B cell (primary cell): ENCODE measurements around the gene NPR1. TPM values are rescaled to one million over a fixed set of nuclear protein-coding genes. Genes with fewer than 3 reads are reported as not detected.

Source experiments
- ATAC-seq: fragments of 200-7000 bp; cut with Tn5 transposase; one replicate; pipeline ENCODE4 v1.10.0; 2021; ENCODE audit warnings: low read depth, mild to moderate bottlenecking, moderate number of reproducible peaks, moderate library complexity
- CTCF ChIA-PET: fragments of 350-600 bp; sonication (Branson Sonifier 250); formaldehyde crosslinking; loops from one replicate; lab custom pipeline; 2021; ENCODE audit warnings: antibody characterized with exemption, inconsistent platforms; lab: Charles Lee
- POLR2A ChIA-PET: fragments of 350-600 bp; sonication (Branson Sonifier 250); formaldehyde crosslinking; loops from one replicate; lab custom pipeline; 2021; ENCODE audit warnings: antibody characterized with exemption; lab: Charles Lee
- DNase-seq: peaks from one replicate; pipeline ENCODE4 v3.0.0; 2013
- H2AFZ ChIP-seq: 2 replicates; pipeline ENCODE4 v1.6.1; 2012; ENCODE audit warnings: mild to moderate bottlenecking, low read depth, low read length; ENCODE audit not compliant: insufficient read depth, poor library complexity, severe bottlenecking
- H3K27ac ChIP-seq, 2 donors: 1 replicate in 1 of 2; 2 replicates in 1 of 2; pipeline ENCODE4 v1.5.1; 2012 to 2013; ENCODE audit warnings: low read length in 2 of 2, mild to moderate bottlenecking in 2 of 2, moderate library complexity in 1 of 2
- H3K27me3 ChIP-seq, 4 experiments: fragments of 200-600 bp in 1 of 4; sonication (generic) in 1 of 4; replicated peaks in 1 of 4; 1 replicate in 2 of 4; 2 replicates in 2 of 4; pipeline versions ENCODE4 v1.6.1 to v1.7.0; 2013 to 2016; ENCODE audit warnings: low read length in 3 of 4, mild to moderate bottlenecking in 2 of 4, mixed read lengths in 1 of 4, moderate library complexity in 1 of 4; ENCODE audit not compliant: insufficient read depth in 4 of 4, control insufficient read depth in 3 of 4; ENCODE audit errors: control extremely low read depth in 1 of 4
- H3K36me3 ChIP-seq, 2 experiments: replicated peaks in 1 of 2; 1 replicate in 1 of 2; 2 replicates in 1 of 2; pipeline versions ENCODE4 v1.6.1 to v1.7.1; 2013; ENCODE audit warnings: low read length in 1 of 2; ENCODE audit not compliant: insufficient read depth in 2 of 2, control insufficient read depth in 1 of 2; ENCODE audit errors: control extremely low read depth in 1 of 2, extremely low read depth in 1 of 2
- H3K4me1 ChIP-seq, 2 donors: fragments of 200-600 bp in 1 of 2; sonication (generic) in 1 of 2; 1 replicate in 1 of 2; 2 replicates in 1 of 2; pipeline versions ENCODE4 v1.5.1 to v1.6.1; 2013 to 2017; ENCODE audit warnings: low read length in 2 of 2; ENCODE audit not compliant: control insufficient read depth in 2 of 2, insufficient read depth in 2 of 2
- H3K4me2 ChIP-seq: replicated peaks from 2 replicates; pipeline ENCODE3; 2012; ENCODE audit warnings: mild to moderate bottlenecking, low read depth, low read length; ENCODE audit not compliant: poor library complexity, severe bottlenecking
- H3K4me3 ChIP-seq, 5 experiments: fragments of 200-600 bp in 1 of 5; sonication (generic) in 1 of 5; 1 replicate in 3 of 5; 2 replicates in 2 of 5; pipeline versions ENCODE4 v1.5.1 to v1.7.0; 2011 to 2016; ENCODE audit warnings: low read length in 4 of 5, mild to moderate bottlenecking in 4 of 5, low read depth in 2 of 5, control low read depth in 1 of 5, moderate library complexity in 1 of 5; ENCODE audit not compliant: insufficient read depth in 1 of 5; ENCODE audit errors: control extremely low read depth in 1 of 5, extremely low read depth in 1 of 5
- H3K79me2 ChIP-seq: fragments of 200-600 bp; sonication (generic); one replicate; pipeline ENCODE4 v1.6.0; 2016; ENCODE audit warnings: low read length; ENCODE audit not compliant: control insufficient read depth, insufficient read depth
- H3K9ac ChIP-seq: fragments of 200-600 bp; sonication (generic); 2 replicates; pipeline ENCODE4 v1.6.1; 2017; ENCODE audit warnings: mild to moderate bottlenecking, low read length, moderate library complexity
- H3K9me3 ChIP-seq, 3 donors: one replicate each; pipeline versions ENCODE4 v1.6.1 to v1.7.1; 2013; ENCODE audit warnings: low read length in 2 of 3; ENCODE audit not compliant: control insufficient read depth in 2 of 3, insufficient read depth in 1 of 3; ENCODE audit errors: control extremely low read depth in 1 of 3
- H4K20me1 ChIP-seq: 2 replicates; pipeline ENCODE4 v1.6.0; 2012; ENCODE audit warnings: mild to moderate bottlenecking, low read length; ENCODE audit not compliant: insufficient read depth, control insufficient read depth, poor library complexity, severe bottlenecking
- H3K27ac Mint-ChIP-seq: one replicate; pipeline ENCODE4 v1.8.0; 2021; ENCODE audit warnings: mixed read lengths
- H3K27me3 Mint-ChIP-seq: one replicate; pipeline ENCODE4 v1.8.0; 2021; ENCODE audit warnings: mixed read lengths
- H3K4me1 Mint-ChIP-seq: one replicate; pipeline ENCODE4 v1.8.0; 2021; ENCODE audit warnings: mixed read lengths
- H3K4me3 Mint-ChIP-seq: one replicate; pipeline ENCODE4 v1.8.0; 2021; ENCODE audit warnings: mixed read lengths
- H3K9me3 Mint-ChIP-seq: one replicate; pipeline ENCODE4 v1.8.0; 2022; ENCODE audit warnings: mixed read lengths; ENCODE audit not compliant: insufficient read depth
- EZH2 ChIP-seq: IDR thresholded peaks from 2 replicates; pipeline ENCODE4 v1.6.1; 2012; ENCODE audit warnings: borderline replicate concordance, low read depth, mild to moderate bottlenecking, moderate library complexity, low read length; ENCODE audit not compliant: insufficient read depth, poor library complexity, severe bottlenecking
- WGBS: methylation state at CpG from one replicate; pipeline ENCODE4 v1.1.5; 2013; ENCODE audit warnings: missing lambda C conversion rate; ENCODE audit not compliant: insufficient coverage; 5-methylcytosine and 5-hydroxymethylcytosine counted together
- intact Hi-C: fragments of 100-400 bp; cut with micrococcal nuclease; formaldehyde crosslinking; loops from one replicate; pipeline ENCODE4 v1.10.0; 2022
- polyA plus RNA-seq: library from polyadenylated mRNA; depleted of rRNA; stranded (reverse); fragments of >200 nt; gene quantifications from 2 replicates; pipeline ENCODE4 v1.2.3, GENCODE V29; 2012
- total RNA-seq, 2 donors: library from RNA; stranded (reverse); fragments of 120-200 nt in 1 of 2; gene quantifications; 1 replicate in 1 of 2; 2 replicates in 1 of 2; pipeline versions ENCODE4 v1.2.3 to v1.2.4, GENCODE V29; 2013 to 2022
- TF ChIP-seq, protein P1 (sequence below): fragments of 200-600 bp; IDR thresholded peaks from one replicate; pipeline ENCODE4 v1.8.0; 2022; ENCODE audit warnings: antibody characterized with exemption, mild to moderate bottlenecking

NPR1 gene
- total and polyA plus RNA-seq, 2 donors (not counting 1 experiment from before 2014, with no cell fraction given) = 0.37 TPM; not detected in 1

DNA sequence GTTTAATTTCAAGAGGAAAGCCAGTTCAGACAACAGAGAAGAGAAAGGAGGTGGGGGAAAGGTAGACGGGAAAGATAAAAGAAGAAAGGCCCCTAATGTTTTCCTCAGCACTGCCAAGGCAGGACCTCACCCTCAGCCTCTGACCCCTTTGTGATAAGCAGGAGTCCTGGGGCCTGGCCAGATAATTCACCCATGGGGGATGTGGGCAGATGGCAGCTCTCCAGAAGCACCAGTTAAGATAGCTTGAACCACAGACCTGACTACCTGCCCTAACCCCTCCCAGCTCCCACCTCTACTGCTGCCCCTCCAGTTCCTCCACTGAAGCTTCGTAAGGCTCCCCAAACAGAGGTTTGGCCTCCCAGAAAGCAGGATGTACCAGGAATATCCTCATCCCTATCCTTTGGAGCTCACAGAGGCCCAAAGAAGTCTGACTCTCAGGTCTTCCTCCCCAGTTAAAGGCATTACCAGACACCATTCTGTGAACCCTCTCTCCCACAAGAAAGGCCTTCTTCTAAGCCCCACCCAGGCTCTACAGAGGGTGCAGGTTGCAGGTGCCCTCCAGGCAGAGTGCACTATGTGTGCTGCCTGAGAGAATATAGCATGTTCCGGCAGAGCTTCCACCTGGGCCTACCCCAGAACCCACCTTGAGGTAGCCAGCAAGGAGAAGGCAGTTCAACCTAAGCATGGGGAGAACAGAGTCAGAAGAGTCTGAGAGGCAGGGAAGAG lies 29.2 kb upstream of the NPR1 start:
- Histone ChIP-seq H3K9ac (no peak overlapping the region), H3K4me1 (no peaks in the 10 kb centered on the region), H3K9me3 (no peaks in the 10 kb centered on the region), H3K27ac (peak overlapping the region in 1 of 2 donors; percentile 41), H4K20me1 (peaks cover 4% of the 10 kb centered on the region), H3K27me3 (no peaks in the 10 kb centered on the region), H3K4me3 (no peak overlapping the region), H3K79me2 (peaks cover 3% of the 10 kb centered on the region), H3K4me2 (no peak overlapping the region), H2AFZ (no peak overlapping the region), H3K36me3 (peaks cover 14 to 34% of the 10 kb centered on the region in 2 experiments)
- 59% methylated on average over 2 of the region's 3 CpGs for WGBS
- DNase-seq (no peak), ATAC-seq (no peak)
- no peak for TF ChIP-seq EZH2
- TF ChIP-seq, protein P1, sequence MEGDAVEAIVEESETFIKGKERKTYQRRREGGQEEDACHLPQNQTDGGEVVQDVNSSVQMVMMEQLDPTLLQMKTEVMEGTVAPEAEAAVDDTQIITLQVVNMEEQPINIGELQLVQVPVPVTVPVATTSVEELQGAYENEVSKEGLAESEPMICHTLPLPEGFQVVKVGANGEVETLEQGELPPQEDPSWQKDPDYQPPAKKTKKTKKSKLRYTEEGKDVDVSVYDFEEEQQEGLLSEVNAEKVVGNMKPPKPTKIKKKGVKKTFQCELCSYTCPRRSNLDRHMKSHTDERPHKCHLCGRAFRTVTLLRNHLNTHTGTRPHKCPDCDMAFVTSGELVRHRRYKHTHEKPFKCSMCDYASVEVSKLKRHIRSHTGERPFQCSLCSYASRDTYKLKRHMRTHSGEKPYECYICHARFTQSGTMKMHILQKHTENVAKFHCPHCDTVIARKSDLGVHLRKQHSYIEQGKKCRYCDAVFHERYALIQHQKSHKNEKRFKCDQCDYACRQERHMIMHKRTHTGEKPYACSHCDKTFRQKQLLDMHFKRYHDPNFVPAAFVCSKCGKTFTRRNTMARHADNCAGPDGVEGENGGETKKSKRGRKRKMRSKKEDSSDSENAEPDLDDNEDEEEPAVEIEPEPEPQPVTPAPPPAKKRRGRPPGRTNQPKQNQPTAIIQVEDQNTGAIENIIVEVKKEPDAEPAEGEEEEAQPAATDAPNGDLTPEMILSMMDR = no peak
- intact Hi-C loops = no loop called here
- peak overlapping the region; percentile 41 for H3K27ac Mint-ChIP-seq
- H3K4me3 Mint-ChIP-seq = no peak overlapping the region
- no peaks in the 10 kb centered on the region for H3K4me1 Mint-ChIP-seq
- CTCF ChIA-PET = interaction anchor here (1.0 to 1.2 kb wide), 2 partner anchors 77 to 79 kb away, joined by 3 to 6 read pairs; no protein-coding TSS in a partner anchor
- H3K9me3 Mint-ChIP-seq = no peaks in the 10 kb centered on the region
- POLR2A ChIA-PET = interaction anchor here (1.5 kb wide), 1 partner anchor 15 kb away, joined by 5 read pairs; the partner anchor contains the start of gene CHTOP
- H3K27me3 Mint-ChIP-seq = no peaks in the 10 kb centered on the region

DNA sequence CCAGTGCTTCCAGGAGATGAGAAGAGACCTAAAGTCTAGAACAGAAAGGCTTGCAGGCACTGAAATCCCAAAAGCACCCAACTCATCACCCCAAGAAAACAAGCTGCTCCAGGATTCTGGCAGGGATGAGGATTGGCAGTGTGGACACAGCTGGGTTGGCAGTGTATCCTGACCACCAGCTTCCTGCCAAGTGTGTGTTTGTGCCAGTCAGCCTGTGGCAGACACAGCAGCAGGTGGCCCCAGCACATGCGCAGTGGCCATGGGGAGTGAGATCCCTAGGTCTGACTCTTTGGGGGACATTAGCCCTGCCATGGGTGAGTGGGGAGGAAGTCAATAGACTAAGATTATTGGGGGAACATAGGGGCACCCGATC lies 28.6 kb upstream of the NPR1 start:
- POLR2A ChIA-PET = interaction anchor here (0.6 to 1.5 kb wide), 3 partner anchors 15 to 62 kb away, joined by 5 to 10 read pairs (median 5); partner anchors contain the start of gene CHTOP
- peak overlapping the region in 1 of 2 donors; percentile 41 for H3K27ac ChIP-seq

More for the DNA sequence above, 28.6 kb upstream of the NPR1 start:
- Histone ChIP-seq H3K4me2 (no peak overlapping the region), H3K4me3 (no peak overlapping the region), H4K20me1 (peaks cover 2% of the 10 kb centered on the region), H3K9me3 (no peaks in the 10 kb centered on the region), H3K27me3 (no peaks in the 10 kb centered on the region), H3K79me2 (peaks cover 3% of the 10 kb centered on the region), H3K4me1 (no peaks in the 10 kb centered on the region), H2AFZ (no peak overlapping the region), H3K9ac (no peak overlapping the region), H3K36me3 (peaks cover 11 to 28% of the 10 kb centered on the region in 2 experiments)
- H3K27me3 Mint-ChIP-seq = no peaks in the 10 kb centered on the region
- CTCF ChIA-PET = interaction anchor here (1.0 to 1.2 kb wide), 2 partner anchors 78 to 80 kb away, joined by 3 to 6 read pairs; no protein-coding TSS in a partner anchor
- no peak overlapping the region for H3K4me3 Mint-ChIP-seq
- ATAC-seq = no peak
- no peaks in the 10 kb centered on the region for H3K4me1 Mint-ChIP-seq
- H3K9me3 Mint-ChIP-seq = no peaks in the 10 kb centered on the region
- H3K27ac Mint-ChIP-seq = peak overlapping the region; percentile 61
- no peak for DNase-seq
- intact Hi-C loops = no loop called here
- WGBS = 91% methylated on average over 2 of the region's 2 CpGs
- no peak for TF ChIP-seq EZH2
- TF ChIP-seq, protein P1 = no peak
